C4-2B (cell line): ENCODE measurements around the gene AIP.

Experiments used
- ZFX ChIP-seq: fragments of 450-650 bp; IDR thresholded peaks from 2 replicates; pipeline ENCODE4 v1.6.1; 2017
- TF ChIP-seq, protein P1 (sequence below): fragments of 450-650 bp; conservative IDR thresholded peaks from 2 replicates; pipeline ENCODE4 v1.5.1; 2017; ENCODE audit warnings: mild to moderate bottlenecking

DNA sequence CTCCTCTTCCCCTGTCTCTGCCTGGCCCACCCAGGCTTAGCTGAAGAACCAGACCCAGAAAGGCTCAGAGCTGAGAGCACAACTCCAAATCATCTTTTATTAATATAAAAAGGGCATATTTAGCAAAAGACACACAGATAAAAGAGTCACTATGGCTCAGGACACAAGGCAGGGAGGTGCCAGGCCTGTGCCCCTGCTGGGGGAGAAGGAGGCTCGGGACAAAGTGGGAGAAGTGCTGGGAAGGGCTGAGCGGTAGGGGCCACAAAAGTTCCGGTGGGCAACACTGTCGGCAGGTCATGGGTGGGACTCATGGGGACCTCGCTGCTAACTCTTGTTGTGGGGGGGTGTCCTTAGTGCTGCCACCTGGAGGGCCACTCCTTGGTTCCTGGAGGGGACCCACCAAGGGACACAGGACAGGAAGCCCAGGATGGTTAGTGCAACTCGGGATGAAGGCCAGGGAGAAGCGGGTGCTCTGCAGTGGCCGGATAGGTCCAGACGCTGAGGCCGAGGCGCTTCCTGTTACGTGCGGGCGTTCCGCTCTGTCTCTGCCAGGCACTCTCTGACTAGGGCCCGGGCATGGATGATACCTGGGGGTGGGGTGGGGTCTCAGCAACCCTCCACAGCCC lies 23.7 kb downstream of the AIP start:
- TF ChIP-seq, protein P1, sequence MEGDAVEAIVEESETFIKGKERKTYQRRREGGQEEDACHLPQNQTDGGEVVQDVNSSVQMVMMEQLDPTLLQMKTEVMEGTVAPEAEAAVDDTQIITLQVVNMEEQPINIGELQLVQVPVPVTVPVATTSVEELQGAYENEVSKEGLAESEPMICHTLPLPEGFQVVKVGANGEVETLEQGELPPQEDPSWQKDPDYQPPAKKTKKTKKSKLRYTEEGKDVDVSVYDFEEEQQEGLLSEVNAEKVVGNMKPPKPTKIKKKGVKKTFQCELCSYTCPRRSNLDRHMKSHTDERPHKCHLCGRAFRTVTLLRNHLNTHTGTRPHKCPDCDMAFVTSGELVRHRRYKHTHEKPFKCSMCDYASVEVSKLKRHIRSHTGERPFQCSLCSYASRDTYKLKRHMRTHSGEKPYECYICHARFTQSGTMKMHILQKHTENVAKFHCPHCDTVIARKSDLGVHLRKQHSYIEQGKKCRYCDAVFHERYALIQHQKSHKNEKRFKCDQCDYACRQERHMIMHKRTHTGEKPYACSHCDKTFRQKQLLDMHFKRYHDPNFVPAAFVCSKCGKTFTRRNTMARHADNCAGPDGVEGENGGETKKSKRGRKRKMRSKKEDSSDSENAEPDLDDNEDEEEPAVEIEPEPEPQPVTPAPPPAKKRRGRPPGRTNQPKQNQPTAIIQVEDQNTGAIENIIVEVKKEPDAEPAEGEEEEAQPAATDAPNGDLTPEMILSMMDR = peak; percentile 65
- TF ChIP-seq ZFX = no peak
